ENCODE data around the gene TDRD7.

DNA sequence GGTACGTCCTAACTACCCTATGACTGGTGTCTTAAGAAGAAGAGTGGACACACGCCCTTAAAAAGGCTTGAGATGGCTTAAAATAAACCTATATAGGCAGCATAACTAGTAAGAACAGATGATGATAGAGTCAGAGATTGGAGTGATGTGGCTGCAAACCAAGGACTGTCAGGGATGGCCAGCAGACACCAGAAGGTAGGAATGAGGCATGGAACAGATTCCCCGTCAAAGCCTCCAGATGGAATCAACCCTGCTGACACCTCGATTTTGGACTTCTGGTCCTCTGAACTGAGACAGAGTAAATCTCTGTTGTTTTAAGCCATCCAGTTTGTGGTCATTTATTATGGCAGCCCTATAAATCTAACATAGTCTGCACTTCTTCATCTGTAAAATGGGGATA, 97.0 kb downstream of the TDRD7 start:
- TF ChIP-seq, protein P1, sequence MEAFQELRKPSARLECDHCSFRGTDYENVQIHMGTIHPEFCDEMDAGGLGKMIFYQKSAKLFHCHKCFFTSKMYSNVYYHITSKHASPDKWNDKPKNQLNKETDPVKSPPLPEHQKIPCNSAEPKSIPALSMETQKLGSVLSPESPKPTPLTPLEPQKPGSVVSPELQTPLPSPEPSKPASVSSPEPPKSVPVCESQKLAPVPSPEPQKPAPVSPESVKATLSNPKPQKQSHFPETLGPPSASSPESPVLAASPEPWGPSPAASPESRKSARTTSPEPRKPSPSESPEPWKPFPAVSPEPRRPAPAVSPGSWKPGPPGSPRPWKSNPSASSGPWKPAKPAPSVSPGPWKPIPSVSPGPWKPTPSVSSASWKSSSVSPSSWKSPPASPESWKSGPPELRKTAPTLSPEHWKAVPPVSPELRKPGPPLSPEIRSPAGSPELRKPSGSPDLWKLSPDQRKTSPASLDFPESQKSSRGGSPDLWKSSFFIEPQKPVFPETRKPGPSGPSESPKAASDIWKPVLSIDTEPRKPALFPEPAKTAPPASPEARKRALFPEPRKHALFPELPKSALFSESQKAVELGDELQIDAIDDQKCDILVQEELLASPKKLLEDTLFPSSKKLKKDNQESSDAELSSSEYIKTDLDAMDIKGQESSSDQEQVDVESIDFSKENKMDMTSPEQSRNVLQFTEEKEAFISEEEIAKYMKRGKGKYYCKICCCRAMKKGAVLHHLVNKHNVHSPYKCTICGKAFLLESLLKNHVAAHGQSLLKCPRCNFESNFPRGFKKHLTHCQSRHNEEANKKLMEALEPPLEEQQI (IDR thresholded peaks at IDR 0.05), result no peak
- TF ChIP-seq ETS2 (tag; IDR thresholded peaks at IDR 0.05; ENCODE audit: borderline replicate concordance, poor library complexity, severe bottlenecking) (no peak), SP1 (CRISPR knock-in tag; IDR thresholded peaks at IDR 0.05) (no peak), HNRNPL (IDR thresholded peaks at IDR 0.05; ENCODE audit: low read depth, low read length) (no peak), YY1 (IDR thresholded peaks at IDR 0.05; ENCODE audit: borderline replicate concordance in 1 of 3, control insufficient read depth in 1 of 3, extremely low read depth in 1 of 3, insufficient read depth in 3 of 3, insufficient read length in 1 of 3, insufficient replicate concordance in 2 of 3, low read depth in 1 of 3, low read length in 2 of 3) (no peak), RAD21 (CRISPR knock-in tag; conservative IDR thresholded peaks at IDR 0.05 in 1 of 2, IDR thresholded peaks at IDR 0.05 in 1 of 2) (no peak), HMGN3 (IDR thresholded peaks at IDR 0.05; ENCODE audit: borderline replicate concordance, extremely low read depth, insufficient read length, low read depth, low read length) (no peak), ZNF589 (CRISPR knock-in tag; IDR thresholded peaks at IDR 0.05; ENCODE audit: low read depth) (no peak)

Data from K562 (cell line).